ENCODE results near the gene CGB5.
"Not testable (repeated sequence)": the region's sequence is repeated elsewhere in the genome, so short reads cannot be mapped to it uniquely, and the experiment has no call there.

The CGB5 gene

GRCh38 chr19:49017041-49017665 lies 26.5 kb upstream of the CGB5 start, which contains the start of gene LHB:
Gene LHB, minus strand, starts transcription at chr19:49017091. Its CDS starts 10 bp downstream, at chr19:49017081.
- TF ChIP-seq SP1 (IDR thresholded peaks at IDR 0.05) (no peak), ELF4 (IDR thresholded peaks at IDR 0.05) (no peak), CTBP1 (IDR thresholded peaks at IDR 0.05; ENCODE audit: borderline replicate concordance) (no peak), SUZ12 (IDR thresholded peaks at IDR 0.05) (no peak), TARDBP (IDR thresholded peaks at IDR 0.05) (no peak), HDGF (IDR thresholded peaks at IDR 0.05; ENCODE audit: borderline replicate concordance) (no peak), ZNF384 (IDR thresholded peaks at IDR 0.05) (no peak), ARNT (IDR thresholded peaks at IDR 0.05) (no peak)
- CTCF ChIA-PET = interaction anchor here (0.7 to 1.3 kb wide), 2 partner anchors 9 to 24 kb away, joined by 3 to 5 read pairs; partner anchors contain the start of genes GYS1 and RUVBL2
- no peak for DNase-seq (ENCODE audit: extremely low spot score)
- POLR2A ChIA-PET = interaction anchor here (0.6 kb wide), 1 partner anchor 907 kb away, joined by 3 read pairs; no protein-coding TSS in a partner anchor

GRCh38 chr19:49017666-49018351 lies 25.8 kb upstream of the CGB5 start:
- peak; percentile 69 for DNase-seq (ENCODE audit: extremely low spot score)
- TF ChIP-seq LEF1 (IDR thresholded peaks at IDR 0.05; ENCODE audit: borderline replicate concordance) (peak; percentile 33; the same call in 1 of the 2 replicates), SP1 (IDR thresholded peaks at IDR 0.05) (no peak), L3MBTL2 (conservative IDR thresholded peaks at IDR 0.05) (0 out of 2 replicates have a peak, but pooled peaks have one; percentile 8)
- CTCF ChIA-PET = interaction anchor here (0.7 to 1.3 kb wide), 2 partner anchors 10 to 24 kb away, joined by 3 to 5 read pairs; partner anchors contain the start of genes GYS1 and RUVBL2
- POLR2A ChIA-PET = interaction anchor here (0.6 kb wide), 1 partner anchor 908 kb away, joined by 3 read pairs; no protein-coding TSS in a partner anchor

GRCh38 chr19:49018388-49019241 lies 25.0 kb upstream of the CGB5 start:
- DNase-seq (ENCODE audit: extremely low spot score) = not testable (repeated sequence)
- ChIA-PET POLR2A (interaction anchor here (1.1 to 1.4 kb wide), 2 partner anchors 25 to 38 kb away, joined by 6 to 9 read pairs; partner anchors contain the start of genes GYS1 and RUVBL2), CTCF (interaction anchor here (0.5 to 2.4 kb wide), 4 partner anchors 19 to 231 kb away, joined by 3 to 9 read pairs (median 4); partner anchors contain the start of genes GYS1 and RUVBL2)

GRCh38 chr19:49019242-49019932 lies 24.3 kb upstream of the CGB5 start:
- ChIA-PET CTCF (interaction anchor here (0.5 to 2.4 kb wide), 4 partner anchors 20 to 232 kb away, joined by 3 to 9 read pairs (median 3); partner anchors contain the start of gene RUVBL2), POLR2A (interaction anchor here (1.1 to 1.4 kb wide), 2 partner anchors 26 to 37 kb away, joined by 6 to 9 read pairs; partner anchors contain the start of genes GYS1 and RUVBL2)
- peak; percentile 75 for DNase-seq (ENCODE audit: extremely low spot score)
- TF ChIP-seq FOXM1 (IDR thresholded peaks at IDR 0.05; ENCODE audit: borderline replicate concordance) = no peak
- no peak for TF ChIP-seq ZNF384 (IDR thresholded peaks at IDR 0.05)
- no peak for TF ChIP-seq CTBP1 (IDR thresholded peaks at IDR 0.05; ENCODE audit: borderline replicate concordance)
- no peak for TF ChIP-seq LEF1 (IDR thresholded peaks at IDR 0.05; ENCODE audit: borderline replicate concordance)
- no peak for TF ChIP-seq SP1 (IDR thresholded peaks at IDR 0.05)
- no peak for TF ChIP-seq FOXK2 (IDR thresholded peaks at IDR 0.05)
- TF ChIP-seq ARNT (IDR thresholded peaks at IDR 0.05) = no peak
- TF ChIP-seq ELF4 (IDR thresholded peaks at IDR 0.05) = no peak
- no peak for TF ChIP-seq L3MBTL2 (conservative IDR thresholded peaks at IDR 0.05)
- no peak for TF ChIP-seq PKNOX1 (IDR thresholded peaks at IDR 0.05)
- TF ChIP-seq SUZ12 (IDR thresholded peaks at IDR 0.05) = no peak
- no peak for TF ChIP-seq NFRKB (IDR thresholded peaks at IDR 0.05)
- TF ChIP-seq FOXA1 (IDR thresholded peaks at IDR 0.05) = no peak
- no peak for TF ChIP-seq BHLHE40 (IDR thresholded peaks at IDR 0.05; ENCODE audit: borderline replicate concordance)
- TF ChIP-seq HDGF (IDR thresholded peaks at IDR 0.05; ENCODE audit: borderline replicate concordance) = no peak

- no peak for TF ChIP-seq ARNT (IDR thresholded peaks at IDR 0.05)
- no peak for TF ChIP-seq SP1 (IDR thresholded peaks at IDR 0.05)
- no peak for TF ChIP-seq ELF4 (IDR thresholded peaks at IDR 0.05)
- TF ChIP-seq ZNF384 (IDR thresholded peaks at IDR 0.05) = no peak
- no peak for TF ChIP-seq FOXM1 (IDR thresholded peaks at IDR 0.05; ENCODE audit: borderline replicate concordance)
- no peak for TF ChIP-seq FOXK2 (IDR thresholded peaks at IDR 0.05)
- TF ChIP-seq HDGF (IDR thresholded peaks at IDR 0.05; ENCODE audit: borderline replicate concordance) = no peak
- DNase-seq (ENCODE audit: extremely low spot score) = no peak
- POLR2A ChIA-PET = interaction anchor here (1.4 kb wide), 1 partner anchor 27 kb away, joined by 9 read pairs; the partner anchor contains the start of genes GYS1 and RUVBL2
- CTCF ChIA-PET = interaction anchor here (0.8 to 2.4 kb wide), 3 partner anchors 21 to 53 kb away, joined by 3 to 9 read pairs (median 4); partner anchors contain the start of gene RUVBL2
These were observed 23.3 kb upstream of the CGB5 start for GRCh38 chr19:49020342-49020741.

All from HEK293T (cell line).